GM08714 (cell line): ENCODE results near the gene SLX9.
"Not testable (repeated sequence)": the region's sequence is repeated elsewhere in the genome, so short reads cannot be mapped to it uniquely, and the experiment has no call there.

ENCODE experiments used
- H3K4me3 ChIP-seq: fragments of 200-500 bp; sonication (Bioruptor generic); 2 replicates; pipeline ENCODE4 v1.5.1; 2014; ENCODE audit warnings: mild to moderate bottlenecking, low read length, inconsistent platforms
- ZNF274 ChIP-seq: IDR thresholded peaks from 2 replicates; pipeline ENCODE4 v1.6.1; 2012; ENCODE audit warnings: mild to moderate bottlenecking, low read depth, low read length

Gene SLX9

DNA sequence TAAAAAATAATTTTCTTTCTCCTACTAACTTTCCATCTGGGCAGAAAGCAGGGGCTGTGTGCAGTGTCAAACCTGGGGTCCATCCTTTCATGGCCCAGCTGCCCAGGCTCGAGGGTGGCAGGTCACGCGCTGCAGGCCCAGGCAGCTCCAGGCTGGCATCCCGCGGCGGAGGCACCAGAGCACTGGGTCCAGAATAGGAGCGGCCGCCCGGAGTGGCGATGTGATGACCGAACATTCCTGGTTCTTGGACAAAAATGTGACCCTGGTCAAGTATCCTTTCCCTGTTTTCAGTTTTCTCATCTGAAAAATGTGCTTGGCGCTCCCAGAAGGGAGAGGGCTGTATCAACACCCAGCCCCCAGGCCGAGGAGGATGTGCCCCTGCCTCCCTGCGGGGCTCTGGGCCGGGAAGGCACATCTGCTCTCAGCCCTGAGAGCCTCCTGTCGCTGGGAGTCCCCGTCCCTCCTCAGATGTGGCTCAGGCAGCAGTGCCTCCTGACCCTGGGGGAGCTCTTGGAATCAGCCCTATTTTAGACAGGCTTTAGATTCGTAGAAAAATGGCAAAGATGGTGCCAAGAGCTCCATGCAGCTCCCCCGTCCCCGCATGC, 29.3 kb downstream of the SLX9 start:
- no peak overlapping the region for H3K4me3 ChIP-seq
- TF ChIP-seq ZNF274 = no peak

DNA sequence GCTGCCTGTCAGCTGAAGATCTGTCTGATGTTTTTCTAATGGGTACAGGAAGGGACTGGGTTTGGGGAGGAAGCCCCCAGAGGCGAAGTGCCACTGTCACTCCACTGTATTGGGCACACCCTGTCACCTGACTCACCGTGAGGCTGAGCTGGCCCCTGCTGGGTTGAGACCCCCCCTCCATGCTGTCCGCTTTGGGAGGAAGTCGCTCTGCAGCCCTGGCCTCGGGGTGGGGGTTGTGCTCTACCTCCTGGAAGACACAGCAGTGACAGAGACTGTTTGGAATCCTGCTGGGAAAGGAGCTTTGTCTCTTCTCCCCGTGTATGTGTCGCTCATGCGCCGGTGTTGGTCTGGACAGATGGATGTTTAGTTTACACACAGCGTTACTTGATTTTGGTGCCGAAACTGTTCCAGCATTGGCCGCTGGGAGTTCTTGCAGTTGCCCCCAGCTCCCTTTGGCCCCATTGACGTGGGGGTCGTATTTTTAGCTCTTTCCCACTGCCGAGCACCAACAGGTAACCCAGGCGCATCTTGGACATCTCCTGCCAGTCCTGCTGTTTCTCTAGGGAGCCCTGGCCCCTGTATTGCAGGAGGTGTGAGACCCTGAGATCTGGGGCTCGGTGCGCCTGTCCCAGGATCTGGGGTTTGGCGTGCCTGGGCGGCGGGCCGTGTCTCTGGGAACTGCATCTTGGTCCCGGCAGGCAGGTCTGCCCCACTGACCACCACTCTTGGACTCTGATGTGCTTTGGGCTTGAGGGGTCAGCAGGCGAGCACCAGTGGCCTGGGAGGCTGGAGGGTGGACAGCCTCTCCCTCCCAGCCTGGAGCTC, 30.3 kb downstream of the SLX9 start:
- no peak overlapping the region for H3K4me3 ChIP-seq

DNA sequence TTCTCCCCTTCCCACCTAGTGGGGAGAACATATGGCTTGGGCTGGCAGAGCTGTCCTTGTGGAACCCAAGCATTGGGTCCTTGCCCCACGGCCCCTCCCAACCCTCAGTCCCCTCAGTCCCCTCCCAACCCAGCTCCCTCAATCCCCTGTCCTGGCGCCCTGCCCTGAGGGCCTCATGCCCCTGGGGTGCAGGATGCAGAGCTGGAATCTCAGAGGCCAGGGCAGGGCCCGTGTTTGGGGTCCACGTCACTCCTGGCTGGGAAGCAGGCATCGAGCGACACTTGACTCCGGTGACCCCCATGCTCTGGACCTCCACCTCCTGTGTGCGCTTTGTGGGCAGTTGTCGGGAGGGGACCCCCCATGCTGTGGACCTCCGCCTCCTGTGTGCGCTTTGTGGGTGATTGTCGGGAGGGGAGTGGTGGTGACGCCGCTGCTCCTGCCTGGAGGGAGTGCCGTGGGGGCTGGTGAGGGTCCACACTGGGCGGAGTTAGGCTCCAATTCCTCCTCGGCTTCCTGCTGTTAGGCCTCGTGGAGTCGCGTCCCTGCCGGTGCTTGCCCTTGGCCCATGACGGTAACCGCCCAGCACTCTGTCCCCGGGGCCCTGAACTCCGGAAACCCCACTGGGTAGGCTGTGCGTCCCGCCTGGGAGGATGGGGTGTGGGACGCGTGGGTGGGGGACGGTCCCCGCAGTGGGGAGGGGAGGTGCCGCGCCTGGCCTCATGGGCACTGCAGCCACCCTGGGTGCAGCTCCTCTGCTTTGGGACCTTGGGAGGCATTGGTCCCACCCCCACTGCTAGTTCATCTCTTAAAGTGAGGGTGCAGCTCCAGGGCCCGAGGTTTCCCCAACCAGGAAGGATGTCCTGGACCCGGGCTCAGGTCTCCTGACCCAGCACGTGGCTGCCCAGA, 31.2 kb downstream of the SLX9 start:
- TF ChIP-seq ZNF274 = no peak
- H3K4me3 ChIP-seq = no peak overlapping the region

More for the DNA sequence above, 30.3 kb downstream of the SLX9 start:
- no peak for TF ChIP-seq ZNF274

DNA sequence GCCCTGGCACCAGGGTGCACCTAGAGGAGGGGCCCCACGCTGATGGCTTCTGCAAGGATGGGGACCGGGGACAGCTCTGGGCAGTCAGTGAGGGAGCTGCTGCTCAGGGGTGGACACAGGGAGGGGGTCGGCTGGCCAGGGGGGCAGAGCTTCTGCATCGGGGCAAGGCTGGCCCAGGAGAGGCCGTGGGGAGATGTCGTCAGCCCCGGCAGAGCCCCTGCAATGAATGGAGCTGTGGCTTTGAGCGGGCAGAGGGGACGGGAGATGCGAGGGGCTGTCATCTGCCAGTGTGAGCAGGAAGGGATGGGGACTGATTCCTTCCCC, 31.8 kb downstream of the SLX9 start:
- TF ChIP-seq ZNF274 = no peak
- no peak overlapping the region for H3K4me3 ChIP-seq

DNA sequence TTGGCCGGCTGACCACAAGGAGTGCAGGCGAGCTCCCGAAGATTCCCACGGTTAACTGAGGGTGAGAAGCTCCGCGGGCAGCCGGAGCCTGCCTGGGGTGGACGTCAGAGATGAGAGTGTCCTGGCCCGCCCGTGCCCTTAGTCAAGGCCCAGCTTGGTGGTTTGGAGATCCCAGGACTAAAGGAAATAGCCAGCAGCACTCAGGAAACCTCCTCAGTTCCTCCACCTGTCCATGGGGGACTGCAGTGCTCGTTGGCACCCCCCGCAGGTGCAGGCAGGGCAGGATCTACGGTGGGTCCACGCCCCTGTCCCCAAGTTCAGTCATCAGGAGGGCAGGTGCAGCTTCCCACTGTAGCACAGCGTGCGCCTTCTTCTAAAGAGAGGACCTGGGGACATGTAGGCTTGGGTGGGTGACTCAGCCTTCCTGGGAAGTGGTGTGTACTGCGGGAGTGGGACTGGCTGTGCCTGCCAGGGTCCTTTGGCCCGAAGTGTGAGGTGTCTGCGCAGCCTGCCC, 32.5 kb downstream of the SLX9 start:
- no peak for TF ChIP-seq ZNF274
- no peak overlapping the region for H3K4me3 ChIP-seq

DNA sequence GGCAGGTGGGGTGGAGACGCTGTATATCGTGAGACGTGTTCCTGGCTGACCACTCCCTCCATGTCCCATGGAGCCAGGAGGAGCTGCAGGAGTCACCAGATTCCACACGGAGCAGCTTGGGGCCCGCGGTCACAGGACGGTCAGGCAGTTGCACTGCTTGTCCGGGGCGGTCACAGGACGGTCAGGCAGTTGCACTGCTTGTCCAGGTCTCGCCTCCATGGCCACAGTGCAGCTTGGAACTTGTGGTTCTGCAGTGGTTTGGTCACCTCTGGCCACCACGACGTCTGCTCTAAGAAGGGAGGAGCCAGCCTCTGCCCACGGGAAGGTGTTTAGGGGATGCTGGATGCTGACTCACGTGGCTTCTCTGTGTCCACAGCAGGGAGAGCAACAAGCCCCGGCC, 33.0 kb downstream of the SLX9 start:
- no peak overlapping the region for H3K4me3 ChIP-seq
- no peak for TF ChIP-seq ZNF274

DNA sequence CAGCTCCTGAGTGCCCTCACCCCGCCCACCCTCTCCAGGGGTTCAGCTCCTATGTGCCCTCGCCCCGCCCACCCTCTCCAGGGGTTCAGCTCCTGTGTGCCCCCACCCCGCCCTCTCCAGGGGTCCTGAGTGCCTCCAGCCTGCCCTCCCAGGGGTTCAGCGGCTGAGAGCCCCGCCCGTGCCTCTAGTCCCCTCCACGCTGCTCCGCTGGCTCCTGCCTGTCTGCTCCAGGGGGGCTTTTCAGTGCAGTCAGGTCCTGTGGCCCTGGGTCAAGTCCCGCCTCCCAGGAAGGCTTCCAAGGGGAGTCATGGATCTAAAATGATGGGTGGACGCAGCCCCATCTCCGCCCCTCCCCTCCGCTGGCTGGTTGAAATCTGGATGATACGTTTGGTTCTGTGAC, 33.8 kb downstream of the SLX9 start:
- H3K4me3 ChIP-seq = no peak overlapping the region
- no peak for TF ChIP-seq ZNF274

DNA sequence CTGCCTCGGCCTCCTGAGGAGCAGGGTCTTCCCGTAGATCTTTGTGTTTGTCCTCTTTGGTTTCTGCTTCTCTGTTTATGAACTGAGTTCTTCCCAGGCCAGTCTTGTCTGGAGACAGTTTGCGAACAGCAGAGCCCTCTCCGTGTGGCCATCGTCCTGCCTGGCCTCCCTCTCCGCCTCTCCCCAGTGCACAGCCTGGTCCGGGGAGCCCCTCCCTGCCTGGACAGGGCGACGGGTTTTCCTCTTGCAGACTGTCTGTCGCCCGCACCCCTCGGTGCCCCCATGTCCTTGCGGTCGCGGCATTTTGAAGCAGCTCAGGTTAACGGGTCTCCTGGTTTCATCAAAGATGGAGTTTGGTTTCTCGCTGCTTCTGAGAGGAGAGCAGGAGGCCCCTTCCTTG, 34.8 kb downstream of the SLX9 start:
- TF ChIP-seq ZNF274 = no peak
- H3K4me3 ChIP-seq = no peak overlapping the region

DNA sequence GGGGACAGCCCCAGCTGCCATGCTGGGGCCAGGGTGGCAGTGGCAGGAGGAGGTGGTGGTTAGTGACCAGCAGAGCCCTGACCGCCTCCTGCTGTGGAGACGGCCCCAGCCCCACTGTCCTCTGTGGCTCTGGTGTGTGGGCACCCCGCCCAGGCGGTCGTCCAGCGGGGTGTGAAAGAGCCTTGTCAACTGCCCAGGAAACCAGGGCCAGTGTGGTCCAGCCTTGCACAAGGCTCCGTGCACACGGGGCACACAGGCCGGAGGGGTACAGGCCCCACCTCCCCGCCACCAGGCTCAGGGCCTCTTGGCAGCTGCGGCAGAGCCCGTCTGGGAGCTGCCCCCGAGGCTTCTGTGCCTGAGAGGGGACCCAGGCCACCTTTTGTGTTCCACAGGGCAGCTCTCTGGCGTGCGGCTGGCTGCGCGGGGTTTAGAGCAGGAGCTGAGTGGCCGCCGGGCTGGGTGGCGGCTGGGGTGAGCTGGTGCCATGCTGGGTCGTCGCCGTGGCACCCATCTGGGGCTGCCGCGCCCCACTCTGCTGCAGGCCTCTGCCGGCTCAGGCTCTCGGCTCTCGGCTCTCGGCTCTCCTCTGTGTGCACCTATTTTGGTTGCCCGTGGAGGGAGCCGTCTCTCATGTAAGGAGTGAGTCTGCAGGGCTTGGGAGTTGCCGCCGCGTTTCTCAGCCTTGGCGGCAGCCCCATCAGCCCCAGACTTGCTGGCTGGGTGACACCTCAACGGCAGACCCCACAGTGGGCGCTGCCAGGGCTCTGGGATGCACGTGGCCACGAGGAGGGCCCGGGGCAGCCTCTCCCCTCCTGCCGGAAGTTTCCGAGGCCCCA, 36.1 kb downstream of the SLX9 start:
- no peak for TF ChIP-seq ZNF274

DNA sequence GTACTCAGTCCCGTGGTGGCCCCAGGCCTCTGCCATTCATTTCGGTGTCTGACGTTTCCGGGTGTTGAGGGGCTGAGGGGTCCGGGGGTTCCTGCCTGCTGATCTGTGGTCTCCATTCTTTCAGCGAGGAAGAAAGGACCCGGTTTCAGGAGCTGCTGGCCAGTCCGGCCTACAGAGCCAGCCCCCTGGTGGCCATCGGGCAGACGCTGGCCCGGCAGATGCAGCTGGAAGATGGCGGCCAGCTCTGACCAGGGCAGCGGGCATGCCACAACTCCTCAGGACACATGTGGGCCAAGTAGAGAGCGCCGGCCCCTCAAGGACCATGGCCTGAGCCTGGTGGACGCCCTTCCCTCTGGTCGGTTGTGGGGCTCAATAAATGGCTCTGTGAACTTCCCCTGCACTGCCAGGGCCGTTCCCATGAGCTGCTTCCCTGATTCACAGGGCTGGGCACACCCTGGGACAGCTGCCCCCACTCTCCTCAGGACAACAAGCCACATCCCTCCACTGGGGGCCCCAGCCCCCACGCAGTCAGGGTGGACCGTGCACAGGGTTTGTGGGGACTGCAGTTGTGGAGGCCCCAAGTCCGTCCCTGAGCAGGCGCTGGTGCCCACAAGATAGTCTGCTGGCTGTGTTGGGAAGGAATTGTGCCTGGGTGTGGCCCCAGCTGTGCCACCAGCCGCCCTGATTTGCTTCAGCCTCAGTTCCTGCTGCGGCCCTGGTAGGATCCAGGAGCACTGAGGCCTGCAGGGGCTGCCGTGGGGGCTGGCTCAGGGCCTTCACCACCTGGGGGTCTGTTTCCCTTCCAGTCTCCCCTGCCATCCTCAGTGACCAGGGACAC, 36.9 kb downstream of the SLX9 start:
- not testable (repeated sequence) for H3K4me3 ChIP-seq

More for the DNA sequence above, 36.1 kb downstream of the SLX9 start:
- no peak overlapping the region for H3K4me3 ChIP-seq

DNA sequence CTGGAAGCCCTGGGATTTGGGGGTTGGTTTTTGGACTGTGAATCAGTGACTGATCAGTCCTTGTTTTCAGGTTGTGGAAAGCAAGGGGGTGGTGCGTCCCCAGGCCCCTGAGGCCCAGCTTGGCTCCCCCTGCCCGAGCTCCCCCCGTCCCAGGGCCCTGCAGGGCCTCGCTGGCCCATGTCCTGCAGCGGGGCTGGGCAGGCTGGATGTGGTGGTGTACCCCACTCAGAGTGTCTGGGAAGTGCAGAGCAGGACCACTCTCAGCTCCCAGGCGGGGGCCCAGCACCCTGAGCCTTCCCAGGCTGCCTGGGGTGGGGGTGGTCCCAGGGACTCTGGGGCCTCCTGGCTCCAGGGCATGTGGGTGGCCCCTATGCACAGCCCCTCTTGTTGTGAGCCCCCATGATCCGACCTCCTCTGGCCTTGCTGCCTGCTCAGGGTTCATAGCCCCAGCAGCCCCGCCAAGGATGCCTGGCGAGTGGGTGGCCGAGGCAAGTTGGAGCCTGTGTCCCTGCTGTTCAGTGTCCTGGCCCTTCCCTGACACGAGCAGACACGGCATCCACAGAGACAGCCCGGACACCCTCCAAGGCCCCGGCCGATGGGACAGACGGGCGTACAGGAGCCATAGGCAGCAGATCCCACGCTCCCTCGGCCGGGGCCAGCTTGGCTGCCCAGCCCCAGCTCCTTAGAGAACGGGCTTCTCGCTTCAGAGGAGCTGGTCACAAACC, 37.9 kb downstream of the SLX9 start:
- no peak for TF ChIP-seq ZNF274
- H3K4me3 ChIP-seq = no peak overlapping the region
